Measurements from ENCODE around the gene PTPRQ. TPM values are rescaled to one million over a fixed set of nuclear protein-coding genes. Genes with fewer than 3 reads are reported as not detected.
"Not testable (repeated sequence)": the region's sequence is repeated elsewhere in the genome, so short reads cannot be mapped to it uniquely, and the experiment has no call there.

The PTPRQ gene
- polyA plus RNA-seq, 1 experiment, result 5.1 TPM

GRCh38 chr12:80472236-80472635 lies 28.2 kb downstream of the PTPRQ start:
- H3K4me3 ChIP-seq (ENCODE audit: low read depth, low read length), result no peak overlapping the region
- H3K27me3 ChIP-seq (ENCODE audit: control insufficient read depth, insufficient read depth, low read length), result no peaks in the 10 kb centered on the region
- POLR2A ChIA-PET, result no interaction called here
- no peaks in the 10 kb centered on the region for H3K36me3 ChIP-seq (ENCODE audit: control insufficient read depth, insufficient read depth, low read length)
- TF ChIP-seq CTCF (IDR thresholded peaks at IDR 0.05; ENCODE audit: insufficient read depth, low read depth, low read length), result no peak
- CTCF ChIA-PET, result interaction anchor here (0.5 to 1.4 kb wide), 5 partner anchors 11 to 367 kb away, joined by 3 read pairs; no protein-coding TSS in a partner anchor
- peak; percentile 33 for DNase-seq (ENCODE audit: low read depth)

- Histone ChIP-seq H3K27me3 (ENCODE audit: control insufficient read depth, insufficient read depth, low read length) (no peaks in the 10 kb centered on the region), H3K36me3 (ENCODE audit: control insufficient read depth, insufficient read depth, low read length) (no peaks in the 10 kb centered on the region), H3K4me3 (ENCODE audit: low read depth, low read length) (no peak overlapping the region)
- POLR2A ChIA-PET, result no interaction called here
- CTCF ChIA-PET, result interaction anchor here (0.5 to 1.5 kb wide), 14 partner anchors 12 to 366 kb away, joined by 3 to 8 read pairs (median 3); partner anchors contain the start of gene PTPRQ
- peak; percentile 10 for DNase-seq (ENCODE audit: low read depth)
- peak; percentile 57 for TF ChIP-seq CTCF (IDR thresholded peaks at IDR 0.05; ENCODE audit: insufficient read depth, low read depth, low read length)
Measured at GRCh38 chr12:80472911-80473500, 29.0 kb downstream of the PTPRQ start.

- POLR2A ChIA-PET; H3K36me3 ChIP-seq (ENCODE audit: control insufficient read depth, insufficient read depth, low read length); H3K4me3 ChIP-seq (ENCODE audit: low read depth, low read length); H3K27me3 ChIP-seq (ENCODE audit: control insufficient read depth, insufficient read depth, low read length); DNase-seq (ENCODE audit: low read depth); CTCF ChIA-PET: not testable (repeated sequence)
Measured at GRCh38 chr12:80477521-80478145, 33.6 kb downstream of the PTPRQ start.

- Histone ChIP-seq H3K4me3 (ENCODE audit: low read depth, low read length) (no peak overlapping the region), H3K27me3 (ENCODE audit: control insufficient read depth, insufficient read depth, low read length) (no peaks in the 10 kb centered on the region), H3K36me3 (ENCODE audit: control insufficient read depth, insufficient read depth, low read length) (no peaks in the 10 kb centered on the region)
- DNase-seq (ENCODE audit: low read depth), result no peak
- TF ChIP-seq CTCF (IDR thresholded peaks at IDR 0.05; ENCODE audit: insufficient read depth, low read depth, low read length), result no peak
- ChIA-PET CTCF (no interaction called here), POLR2A (no interaction called here)
Measured at GRCh38 chr12:80484746-80485145, 40.7 kb downstream of the PTPRQ start.

- ChIA-PET POLR2A (no interaction called here), CTCF (interaction anchor here (0.6 kb wide), 1 partner anchor 220 kb away, joined by 3 read pairs; no protein-coding TSS in a partner anchor)
- TF ChIP-seq CTCF (IDR thresholded peaks at IDR 0.05; ENCODE audit: insufficient read depth, low read depth, low read length), result no peak
Measured at GRCh38 chr12:80485222-80485987, 41.4 kb downstream of the PTPRQ start.

More at GRCh38 chr12:80485222-80485987, 41.4 kb downstream of the PTPRQ start:
- Histone ChIP-seq H3K27me3 (ENCODE audit: control insufficient read depth, insufficient read depth, low read length) (no peaks in the 10 kb centered on the region), H3K4me3 (ENCODE audit: low read depth, low read length) (no peak overlapping the region), H3K36me3 (ENCODE audit: control insufficient read depth, insufficient read depth, low read length) (no peaks in the 10 kb centered on the region)
- DNase-seq (ENCODE audit: low read depth), result no peak

Measured in BJ (cell line).